Skeletal muscle tissue (tissue), 4 donors: ENCODE measurements around the gene CHST11. TPM values are rescaled to one million over a fixed set of nuclear protein-coding genes. Genes with fewer than 3 reads are reported as not detected.

Source experiments
- H3K27ac ChIP-seq: one replicate; pipeline ENCODE4 v1.7.0; 2013; ENCODE audit warnings: mild to moderate bottlenecking, low read depth, low read length, inconsistent platforms
- H3K27me3 ChIP-seq, 3 donors: one replicate each; pipeline ENCODE4 v1.7.0; 2013; ENCODE audit warnings: low read length in 3 of 3; ENCODE audit not compliant: control insufficient read depth in 3 of 3, insufficient read depth in 3 of 3
- H3K36me3 ChIP-seq, 3 donors: one replicate each; pipeline ENCODE4 v1.7.0; 2013; ENCODE audit warnings: low read length in 3 of 3; ENCODE audit not compliant: control insufficient read depth in 3 of 3, insufficient read depth in 3 of 3
- H3K4me1 ChIP-seq, 3 donors: one replicate each; pipeline ENCODE4 v1.7.0; 2013; ENCODE audit warnings: low read length in 3 of 3, mild to moderate bottlenecking in 3 of 3; ENCODE audit not compliant: control insufficient read depth in 3 of 3, insufficient read depth in 3 of 3
- H3K4me3 ChIP-seq, 3 donors: one replicate each; pipeline ENCODE4 v1.7.0; 2013; ENCODE audit warnings: low read length in 3 of 3
- H3K9ac ChIP-seq, 3 donors: one replicate each; pipeline ENCODE4 v1.7.0; 2013; ENCODE audit warnings: low read length in 3 of 3, mild to moderate bottlenecking in 3 of 3, moderate library complexity in 2 of 3, low read depth in 1 of 3
- H3K9me3 ChIP-seq, 3 donors: one replicate each; pipeline ENCODE4 v1.7.0; 2013; ENCODE audit warnings: low read length in 3 of 3; ENCODE audit not compliant: control insufficient read depth in 3 of 3
- total RNA-seq: library from RNA; depleted of rRNA; stranded (reverse); fragments of >200 nt; gene quantifications from one replicate; pipeline ENCODE4 v1.2.3, GENCODE V29; 2014
- donor health status: Osteomylitis.

The CHST11 gene
- total RNA-seq, 1 donor from 2014 or later = 2.1 TPM

DNA sequence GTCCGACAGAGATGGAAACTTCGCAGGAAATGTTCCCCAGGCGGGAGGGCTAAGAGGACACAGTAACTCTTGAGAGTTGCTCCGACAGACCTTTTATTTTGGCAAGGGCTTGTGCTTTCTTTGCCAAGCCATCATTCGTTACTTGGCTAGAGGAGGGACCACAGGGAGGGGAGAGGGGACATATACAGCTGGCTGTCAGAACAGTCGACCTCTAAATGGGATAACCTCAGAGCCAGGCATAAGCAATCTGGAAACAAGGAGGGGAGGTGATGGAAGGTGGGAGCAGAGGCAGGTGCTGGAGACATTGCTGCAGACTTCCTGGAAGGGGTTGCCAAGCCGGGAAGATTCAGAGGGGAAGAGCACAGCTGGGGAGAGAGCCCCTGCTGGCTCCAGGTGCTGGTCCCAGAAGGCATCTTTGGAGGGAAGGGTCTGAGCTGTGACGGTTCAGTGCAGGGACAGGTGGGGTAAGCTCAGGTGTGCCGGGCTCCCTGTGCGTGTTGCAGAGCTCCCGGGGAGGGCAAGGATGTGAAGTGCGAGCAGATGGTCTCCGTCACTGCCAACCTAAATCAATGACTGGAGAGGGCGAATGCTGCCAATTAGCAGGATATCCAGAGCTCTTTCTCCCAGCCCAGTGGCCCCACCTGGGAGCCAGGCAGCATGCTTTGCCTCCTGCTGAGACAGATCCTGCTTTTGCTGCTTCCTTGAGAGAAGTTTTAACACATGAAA, 50.1 kb downstream of the CHST11 start:
- Histone ChIP-seq H3K27me3 (peaks cover 4 to 9% (median 6%) of the 10 kb centered on the region in 3 donors), H3K4me3 (no peak overlapping the region), H3K9me3 (no peaks in the 10 kb centered on the region), H3K4me1 (peaks cover 0 to 10% (median 0%) of the 10 kb centered on the region in 3 donors), H3K36me3 (no peaks in the 10 kb centered on the region), H3K9ac (no peak overlapping the region), H3K27ac (no peak overlapping the region)

DNA sequence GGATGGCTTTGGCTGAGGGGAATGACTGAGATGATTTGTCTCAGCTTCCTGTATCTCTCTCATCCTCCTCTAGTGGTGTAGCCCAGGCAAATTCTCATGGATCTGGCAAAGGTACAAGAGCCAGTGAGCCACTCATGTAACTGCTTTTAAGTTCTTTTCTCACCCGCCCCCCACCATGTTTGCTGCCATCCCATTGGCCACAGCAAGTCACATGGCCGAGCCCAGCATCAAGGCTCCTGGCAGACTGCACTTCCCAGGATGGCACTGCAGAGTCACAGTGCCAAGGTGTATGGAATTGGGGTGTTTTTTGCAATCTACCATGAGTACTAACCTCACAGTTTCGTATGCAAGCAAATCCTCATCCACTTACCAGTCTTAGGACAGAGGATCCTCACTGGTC, 50.9 kb downstream of the CHST11 start:
- Histone ChIP-seq H3K4me1 (peaks cover 0 to 10% (median 0%) of the 10 kb centered on the region in 3 donors), H3K9ac (no peak overlapping the region), H3K36me3 (no peaks in the 10 kb centered on the region), H3K27me3 (peaks cover 4 to 9% (median 6%) of the 10 kb centered on the region in 3 donors), H3K27ac (no peak overlapping the region), H3K4me3 (no peak overlapping the region), H3K9me3 (no peaks in the 10 kb centered on the region)

DNA sequence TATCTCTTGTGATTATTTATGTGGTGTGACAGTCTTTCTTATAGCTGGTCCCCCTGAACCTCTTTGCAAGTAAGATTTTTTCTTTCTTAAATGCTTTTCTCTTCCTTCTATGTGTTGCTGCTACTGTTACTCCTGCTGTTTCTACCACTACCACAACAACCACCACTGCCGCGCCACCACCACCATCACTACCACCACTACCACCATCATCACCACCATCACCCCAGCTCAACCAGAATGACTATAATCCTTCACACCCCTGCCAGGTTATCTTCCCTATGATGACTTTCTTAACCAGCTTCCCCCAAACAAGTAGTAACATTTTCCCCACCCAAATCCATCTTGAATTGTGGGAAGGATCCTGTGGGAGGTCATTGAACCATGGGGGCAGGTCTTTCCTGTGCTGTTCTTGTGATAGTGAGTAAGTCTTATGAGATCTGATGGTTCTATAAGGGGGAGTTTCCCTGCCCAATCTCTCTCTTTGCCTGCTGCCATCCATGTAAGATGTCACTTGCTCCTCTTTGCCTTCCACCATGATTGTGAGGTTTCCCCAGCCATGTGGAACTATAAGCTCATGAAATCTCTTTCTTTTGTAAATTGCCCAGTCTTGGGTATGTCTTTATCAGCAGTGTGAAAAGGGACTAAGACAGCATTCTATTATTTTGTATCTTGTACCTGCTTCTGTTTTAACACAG, 52.2 kb downstream of the CHST11 start:
- H3K27ac ChIP-seq = no peak overlapping the region
- H3K36me3 ChIP-seq = no peaks in the 10 kb centered on the region
- H3K9ac ChIP-seq = no peak overlapping the region
- H3K9me3 ChIP-seq = no peaks in the 10 kb centered on the region
- H3K4me3 ChIP-seq = no peak overlapping the region
- H3K4me1 ChIP-seq = peaks cover 0 to 10% (median 0%) of the 10 kb centered on the region in 3 donors
- peaks cover 4 to 9% (median 6%) of the 10 kb centered on the region in 3 donors for H3K27me3 ChIP-seq

DNA sequence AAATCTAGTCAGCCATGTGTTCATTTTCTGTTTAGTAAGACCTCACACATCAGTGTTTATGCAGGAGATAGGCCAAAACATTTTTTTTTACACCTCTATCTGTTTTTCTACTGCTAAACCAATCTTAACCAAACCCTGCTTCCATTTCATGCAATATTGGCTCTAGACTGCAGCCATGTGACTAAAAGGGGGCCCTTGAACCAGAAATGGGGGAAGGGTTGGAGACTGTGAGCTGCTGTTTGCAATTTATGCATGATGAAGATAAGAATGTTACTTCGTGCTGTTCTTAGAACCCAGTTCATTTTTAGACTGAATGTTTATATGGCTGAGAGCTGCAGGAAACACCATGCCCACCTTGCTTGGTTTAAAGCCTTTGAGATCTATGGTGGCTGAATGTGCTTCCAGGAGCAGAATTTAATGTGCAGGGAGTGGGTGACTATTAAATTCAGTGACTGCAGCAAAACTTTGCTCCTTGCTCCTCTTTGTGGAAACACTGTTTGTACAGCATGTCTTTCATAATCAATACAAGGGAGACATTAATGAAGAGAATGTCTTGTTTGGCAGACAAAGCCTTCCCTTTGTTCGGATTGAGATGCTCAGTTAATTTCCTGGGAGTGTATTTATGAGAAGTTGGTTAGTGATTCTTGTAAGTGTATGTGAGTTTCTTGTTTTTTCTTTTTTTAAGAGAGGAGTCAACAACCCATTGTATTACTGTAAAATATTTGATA, 53.6 kb downstream of the CHST11 start:
- Histone ChIP-seq H3K9ac (no peak overlapping the region), H3K4me1 (peaks cover 0 to 10% (median 0%) of the 10 kb centered on the region in 3 donors), H3K27ac (no peak overlapping the region), H3K27me3 (peaks cover 4 to 6% (median 4%) of the 10 kb centered on the region in 3 donors), H3K36me3 (no peaks in the 10 kb centered on the region), H3K4me3 (no peak overlapping the region), H3K9me3 (no peaks in the 10 kb centered on the region)

DNA sequence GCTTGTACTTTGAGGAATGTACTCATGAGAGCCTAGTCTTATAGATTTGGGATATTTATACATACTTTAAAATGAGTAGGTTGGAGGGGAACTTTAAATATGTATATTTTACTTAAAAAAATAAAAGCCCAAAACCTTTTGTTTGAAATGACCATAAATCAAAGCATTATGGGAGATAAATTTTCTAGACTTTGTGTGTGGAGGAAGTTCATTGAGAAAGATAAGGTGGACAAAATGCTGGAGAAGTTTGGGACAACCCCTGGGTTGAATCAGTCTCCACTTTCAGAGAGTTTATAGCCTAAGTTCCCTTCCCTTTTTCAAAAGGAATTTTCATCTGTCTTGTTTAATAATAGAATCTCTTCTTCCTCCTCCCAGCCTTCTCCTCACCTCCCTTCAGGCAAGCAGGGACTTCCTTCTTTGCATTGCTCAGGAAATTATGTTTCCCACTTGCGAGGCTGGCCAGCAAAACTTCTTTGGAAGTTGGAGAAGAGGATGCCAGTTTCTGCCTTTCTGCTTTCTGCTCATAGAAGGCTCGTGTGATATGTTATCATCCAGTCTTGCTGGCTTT, 54.2 kb downstream of the CHST11 start:
- H3K9me3 ChIP-seq = no peaks in the 10 kb centered on the region
- peaks cover 0 to 10% (median 0%) of the 10 kb centered on the region in 3 donors for H3K4me1 ChIP-seq
- no peaks in the 10 kb centered on the region for H3K36me3 ChIP-seq
- H3K4me3 ChIP-seq = no peak overlapping the region
- H3K27me3 ChIP-seq = peaks cover 4 to 6% (median 4%) of the 10 kb centered on the region in 3 donors
- no peak overlapping the region for H3K9ac ChIP-seq
- H3K27ac ChIP-seq = no peak overlapping the region

DNA sequence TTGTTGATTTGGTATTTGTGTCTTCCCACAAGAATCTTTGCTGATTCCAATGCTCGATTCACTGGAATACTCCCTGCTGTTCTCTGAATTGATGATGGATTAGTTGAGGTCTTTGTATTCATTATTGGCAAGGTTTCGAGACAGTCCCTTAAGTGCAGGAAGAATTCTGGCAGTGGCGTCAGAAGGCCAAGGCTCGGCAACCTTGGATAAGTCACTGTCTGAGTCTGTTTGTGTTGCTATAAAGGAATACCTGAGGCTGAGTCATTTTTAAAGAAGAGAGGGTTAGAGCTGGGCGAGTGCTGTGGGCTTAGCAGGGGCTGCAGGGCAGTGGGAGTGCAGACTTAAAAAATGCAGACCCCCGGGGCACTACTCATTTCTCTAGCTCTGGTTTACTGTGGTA, 56.9 kb downstream of the CHST11 start:
- no peaks in the 10 kb centered on the region for H3K36me3 ChIP-seq

DNA sequence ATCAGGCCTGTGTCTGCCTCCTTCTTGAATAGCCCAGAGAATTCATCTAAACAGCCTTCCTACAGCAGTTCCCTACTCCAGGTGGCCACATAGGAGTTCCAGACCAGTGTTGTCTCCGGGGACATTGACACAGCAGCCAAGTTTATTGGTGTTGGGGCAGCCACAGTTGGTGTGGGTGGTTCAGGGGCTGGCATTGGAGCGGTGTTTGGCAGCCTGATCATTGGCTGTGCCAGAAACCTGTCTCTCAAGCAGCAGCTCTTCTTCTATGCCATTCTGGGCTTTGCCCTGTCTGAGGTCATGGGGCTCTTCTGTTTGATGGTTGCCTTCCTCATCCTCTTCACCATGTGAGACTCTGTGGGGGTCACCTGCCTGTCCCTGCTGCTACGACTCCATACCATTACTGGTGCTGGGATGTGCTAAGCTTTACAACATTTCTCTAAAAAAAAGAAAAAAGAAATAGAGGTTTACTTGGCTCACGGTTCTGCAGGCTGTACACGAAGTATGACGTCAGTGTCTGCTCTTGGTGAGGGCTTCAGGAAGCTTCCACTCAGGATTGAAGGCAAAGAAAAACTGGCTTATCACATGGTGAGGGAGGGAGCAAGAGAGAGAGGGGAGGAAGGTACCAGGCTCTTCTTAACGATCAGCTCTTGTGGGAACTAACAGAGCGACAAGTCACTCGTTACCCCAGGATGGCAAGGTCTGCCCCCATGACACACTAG, 57.5 kb downstream of the CHST11 start:
- no peaks in the 10 kb centered on the region for H3K27me3 ChIP-seq
- no peak overlapping the region for H3K27ac ChIP-seq
- no peaks in the 10 kb centered on the region for H3K9me3 ChIP-seq
- peaks cover 0 to 4% (median 0%) of the 10 kb centered on the region in 3 donors for H3K4me1 ChIP-seq
- no peak overlapping the region for H3K4me3 ChIP-seq
- no peaks in the 10 kb centered on the region for H3K36me3 ChIP-seq
- H3K9ac ChIP-seq = no peak overlapping the region

More for the DNA sequence above, 56.9 kb downstream of the CHST11 start:
- H3K4me1 ChIP-seq = peaks cover 0 to 4% (median 0%) of the 10 kb centered on the region in 3 donors
- no peak overlapping the region for H3K4me3 ChIP-seq
- no peaks in the 10 kb centered on the region for H3K27me3 ChIP-seq
- no peak overlapping the region for H3K9ac ChIP-seq
- no peak overlapping the region for H3K27ac ChIP-seq
- H3K9me3 ChIP-seq = no peaks in the 10 kb centered on the region

DNA sequence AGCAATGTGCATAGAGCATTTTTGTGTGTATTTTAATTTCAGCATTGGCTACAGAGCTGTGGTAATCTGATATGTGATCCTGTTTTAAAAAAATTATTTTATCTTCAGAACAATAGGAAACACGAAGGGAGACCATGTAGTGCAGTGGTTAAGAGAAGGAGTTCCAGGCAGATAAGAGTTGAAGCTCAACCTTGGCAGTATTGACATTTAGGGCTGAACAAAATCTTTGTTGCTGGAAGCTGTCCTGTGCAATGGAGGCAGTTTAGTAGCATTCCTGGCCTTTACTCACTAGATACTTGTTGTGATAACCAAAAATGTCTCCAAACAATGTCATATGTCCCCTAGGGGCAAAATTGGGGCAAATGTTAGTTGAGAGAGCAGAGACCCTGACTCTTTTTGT, 59.2 kb downstream of the CHST11 start:
- Histone ChIP-seq H3K27me3 (no peaks in the 10 kb centered on the region), H3K4me1 (no peaks in the 10 kb centered on the region), H3K9ac (no peak overlapping the region), H3K9me3 (no peaks in the 10 kb centered on the region), H3K27ac (no peak overlapping the region), H3K36me3 (no peaks in the 10 kb centered on the region), H3K4me3 (no peak overlapping the region)

DNA sequence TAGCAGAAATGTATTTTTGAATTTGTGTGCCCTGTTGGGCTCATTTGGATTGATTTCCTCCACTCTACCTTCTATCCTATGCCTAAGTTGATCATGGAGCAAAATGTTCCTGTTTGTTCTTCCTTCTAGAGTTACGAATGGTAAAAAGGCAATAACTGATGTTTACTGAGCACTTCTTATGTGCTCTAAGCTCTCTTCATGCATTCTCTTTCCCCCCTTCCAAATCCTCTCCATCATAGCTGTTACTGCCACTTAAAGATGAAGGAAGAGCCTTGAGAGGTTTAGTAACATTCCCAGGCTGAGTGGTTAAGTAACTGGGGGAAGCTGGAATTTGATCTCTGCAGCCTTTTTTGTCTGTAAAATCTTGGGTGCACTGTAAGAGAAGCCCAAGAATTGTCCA, 60.1 kb downstream of the CHST11 start:
- no peaks in the 10 kb centered on the region for H3K36me3 ChIP-seq
- no peak overlapping the region for H3K4me3 ChIP-seq
- no peaks in the 10 kb centered on the region for H3K27me3 ChIP-seq
- no peaks in the 10 kb centered on the region for H3K9me3 ChIP-seq
- H3K27ac ChIP-seq = no peak overlapping the region
- no peaks in the 10 kb centered on the region for H3K4me1 ChIP-seq
- no peak overlapping the region for H3K9ac ChIP-seq
